ENCODE measurements around the gene MTMR10.

Gene MTMR10

DNA sequence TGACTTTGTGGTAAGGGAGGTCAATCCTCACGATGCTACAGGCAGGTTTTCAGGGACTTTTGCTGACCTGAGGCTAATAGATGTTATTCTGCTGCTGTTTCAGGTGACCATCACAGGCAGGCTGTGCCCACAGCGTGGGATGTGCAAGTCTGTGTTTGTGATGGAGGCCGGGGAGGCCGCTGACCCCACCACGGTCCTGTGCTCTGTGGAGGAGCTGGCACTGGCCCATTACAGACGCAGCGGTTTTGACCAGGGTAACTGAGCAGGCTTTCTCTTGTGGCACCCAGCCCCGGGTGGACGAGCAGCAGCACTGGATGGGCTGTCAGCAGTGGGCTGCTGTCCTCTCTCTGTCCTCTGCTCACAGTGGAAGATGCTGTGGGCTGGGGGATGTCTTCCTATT is 65.7 kb downstream of the MTMR10 start:
- no peaks in the 10 kb centered on the region for H3K9me3 Mint-ChIP-seq
- no peak for TF ChIP-seq CTCF (IDR thresholded peaks at IDR 0.05; ENCODE audit: unreplicated experiment in 3 of 3)
- H3K27me3 Mint-ChIP-seq (ENCODE audit: low read depth), result no peaks in the 10 kb centered on the region
- peaks cover 59% of the 10 kb centered on the region for H3K36me3 Mint-ChIP-seq (ENCODE audit: low read depth)
- no peak overlapping the region for H3K4me3 Mint-ChIP-seq
- H3K4me1 Mint-ChIP-seq, result peaks cover 35% of the 10 kb centered on the region
- H3K27ac Mint-ChIP-seq, result no peak overlapping the region

DNA sequence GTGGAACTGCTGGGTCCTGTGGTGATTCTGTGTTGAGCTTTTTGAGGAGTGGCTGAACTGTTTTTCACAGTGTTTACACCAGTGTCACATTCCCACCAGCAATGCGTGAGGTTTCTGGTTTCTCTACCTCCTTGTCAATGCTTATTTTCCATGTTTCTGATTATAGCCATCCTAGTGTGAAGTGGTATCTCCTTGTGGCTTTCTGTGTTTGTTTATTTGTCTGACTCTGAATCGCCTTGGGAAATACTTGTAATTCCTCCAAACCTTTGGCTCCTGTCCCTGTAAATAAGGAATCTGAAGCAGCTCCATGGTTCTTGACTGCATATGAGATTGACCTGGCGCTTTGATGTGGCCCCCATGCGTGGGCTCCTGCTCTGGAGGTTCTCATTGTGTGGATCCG is 67.1 kb downstream of the MTMR10 start:
- no peak overlapping the region for H3K27ac Mint-ChIP-seq
- no peaks in the 10 kb centered on the region for H3K27me3 Mint-ChIP-seq (ENCODE audit: low read depth)
- H3K9me3 Mint-ChIP-seq, result no peaks in the 10 kb centered on the region
- peaks cover 59% of the 10 kb centered on the region for H3K36me3 Mint-ChIP-seq (ENCODE audit: low read depth)
- H3K4me3 Mint-ChIP-seq, result no peak overlapping the region
- peaks cover 39% of the 10 kb centered on the region for H3K4me1 Mint-ChIP-seq
- TF ChIP-seq CTCF (IDR thresholded peaks at IDR 0.05; ENCODE audit: unreplicated experiment in 3 of 3), result no peak

DNA sequence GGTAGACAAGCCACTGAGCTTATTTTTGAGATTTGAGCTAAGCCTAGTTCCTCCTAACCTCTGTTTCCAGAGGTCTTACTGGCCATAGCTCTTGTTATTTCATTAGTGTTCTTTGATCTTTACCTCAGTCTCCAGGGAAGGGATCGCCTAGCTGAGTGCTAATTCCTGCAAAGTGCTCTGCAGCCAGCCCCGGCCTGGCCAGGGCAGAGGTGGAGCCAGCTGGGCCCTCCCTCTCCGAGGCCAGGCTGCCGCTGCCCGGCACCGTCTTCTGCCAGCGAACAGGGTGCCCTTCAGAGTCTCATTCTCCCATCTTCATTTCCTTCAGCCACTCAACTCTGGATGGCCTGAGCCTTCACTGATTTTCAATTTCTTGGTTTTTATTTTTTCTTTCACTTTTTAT is 68.0 kb downstream of the MTMR10 start:
- no peaks in the 10 kb centered on the region for H3K9me3 Mint-ChIP-seq
- H3K4me1 Mint-ChIP-seq, result peaks cover 39% of the 10 kb centered on the region
- no peak for TF ChIP-seq CTCF (IDR thresholded peaks at IDR 0.05; ENCODE audit: unreplicated experiment in 3 of 3)
- peak overlapping the region in 1 of 3 experiments; percentile 71 for H3K27ac Mint-ChIP-seq
- no peaks in the 10 kb centered on the region for H3K27me3 Mint-ChIP-seq (ENCODE audit: low read depth)
- peak overlapping the region in 1 of 3 experiments; percentile 20 for H3K4me3 Mint-ChIP-seq
- peaks cover 57% of the 10 kb centered on the region for H3K36me3 Mint-ChIP-seq (ENCODE audit: low read depth)

DNA sequence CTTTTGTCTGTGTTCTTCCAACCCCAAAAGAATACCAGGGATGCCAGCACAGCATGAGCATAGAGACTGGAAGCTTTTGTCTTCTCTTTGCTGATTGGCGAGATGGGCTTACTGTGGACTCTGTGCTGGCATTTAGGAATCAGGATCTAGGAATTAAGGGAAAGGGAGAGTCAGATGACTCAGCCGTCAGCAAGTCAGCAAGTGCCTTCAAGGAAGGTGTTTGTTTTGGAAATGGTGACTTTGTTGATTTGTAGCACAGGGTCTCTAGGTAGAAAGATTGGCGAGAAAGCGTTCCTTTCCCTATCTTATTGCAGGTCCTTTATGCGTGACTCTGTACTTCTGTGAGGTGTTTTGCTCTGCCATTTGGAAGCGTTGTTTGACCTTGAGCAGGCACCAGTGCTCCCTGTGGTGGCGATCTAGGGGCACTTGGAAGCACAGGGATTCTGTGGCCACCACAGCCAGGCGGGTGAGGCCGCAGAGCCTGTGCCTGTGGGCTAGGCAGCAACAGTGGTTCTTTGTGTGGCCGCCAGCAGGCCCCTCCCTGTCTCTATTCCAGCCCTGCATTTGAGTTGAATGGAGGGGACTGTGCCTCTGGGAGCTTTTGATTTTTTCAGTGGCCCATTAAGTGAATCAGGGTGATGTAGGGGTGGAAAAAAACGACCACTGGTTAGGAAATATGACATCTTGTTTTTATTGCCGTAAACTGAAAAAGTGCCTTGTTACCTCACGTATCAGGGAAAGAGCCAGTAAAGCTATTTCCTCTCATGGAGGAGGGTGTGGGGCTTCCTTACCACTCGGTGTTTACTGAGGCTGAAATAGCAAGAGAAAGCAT is 68.7 kb downstream of the MTMR10 start:
- H3K9me3 Mint-ChIP-seq, result no peaks in the 10 kb centered on the region
- H3K36me3 Mint-ChIP-seq (ENCODE audit: low read depth), result peaks cover 56% of the 10 kb centered on the region
- no peak overlapping the region for H3K4me3 Mint-ChIP-seq
- peak overlapping the region; percentile 44 to 71 (median 70) for H3K27ac Mint-ChIP-seq
- no peaks in the 10 kb centered on the region for H3K27me3 Mint-ChIP-seq (ENCODE audit: low read depth)
- peaks cover 39% of the 10 kb centered on the region for H3K4me1 Mint-ChIP-seq
- no peak for TF ChIP-seq CTCF (IDR thresholded peaks at IDR 0.05; ENCODE audit: unreplicated experiment in 3 of 3)

DNA sequence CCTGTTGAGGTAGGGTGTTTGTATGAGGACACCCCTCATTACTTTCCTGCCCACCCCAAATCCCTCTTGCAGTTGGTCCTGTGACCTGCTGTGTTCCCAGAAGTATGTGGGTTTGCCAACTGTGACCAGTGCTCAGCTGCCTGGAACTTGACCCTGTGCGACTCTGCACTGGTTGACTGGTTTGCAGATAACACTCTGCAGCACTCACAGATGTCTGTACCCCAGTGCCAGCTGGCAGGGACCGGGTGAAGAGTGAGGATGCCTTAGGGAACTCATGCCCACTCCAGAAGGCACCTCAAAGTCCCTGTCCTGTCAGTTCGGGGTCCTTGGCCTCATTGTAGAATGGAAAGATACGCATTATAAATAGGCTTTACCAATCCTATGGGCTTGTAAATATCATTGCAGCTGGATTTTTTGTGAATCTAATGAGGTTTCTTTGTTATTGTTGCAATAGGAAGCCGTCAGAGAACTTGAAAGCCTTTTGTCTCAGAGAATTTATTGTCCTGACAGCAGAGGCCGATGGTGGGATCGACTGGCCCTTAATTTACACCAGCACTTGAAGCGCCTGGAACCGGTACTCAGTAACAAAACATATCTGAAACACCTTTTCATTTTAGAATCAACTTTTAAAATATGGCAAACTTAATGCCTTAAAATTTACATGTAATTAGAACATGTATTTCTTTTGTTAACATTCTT is 69.5 kb downstream of the MTMR10 start:
- no peak for TF ChIP-seq CTCF (IDR thresholded peaks at IDR 0.05; ENCODE audit: unreplicated experiment in 3 of 3)
- Mint-ChIP-seq H3K27ac (peak overlapping the region; percentile 44 to 71 (median 70)), H3K36me3 (ENCODE audit: low read depth) (peaks cover 51% of the 10 kb centered on the region), H3K4me1 (peaks cover 39% of the 10 kb centered on the region), H3K4me3 (no peak overlapping the region), H3K27me3 (ENCODE audit: low read depth) (no peaks in the 10 kb centered on the region), H3K9me3 (no peaks in the 10 kb centered on the region)
